HG03280 (cell line): ENCODE measurements around the gene CLN3.
A peak's percentile ranks its signal among the peaks of the same experiment; 100 is the strongest.
"Not testable (repeated sequence)": the region's sequence is repeated elsewhere in the genome, so short reads cannot be mapped to it uniquely, and the experiment has no call there.

Experiments
- ATAC-seq: cut with Tn5 transposase; IDR thresholded peaks from one replicate; pipeline ENCODE4 v1.9.1; 2021; ENCODE audit warnings: mild to moderate bottlenecking, moderate library complexity; ENCODE audit not compliant: unreplicated experiment

The CLN3 gene

DNA sequence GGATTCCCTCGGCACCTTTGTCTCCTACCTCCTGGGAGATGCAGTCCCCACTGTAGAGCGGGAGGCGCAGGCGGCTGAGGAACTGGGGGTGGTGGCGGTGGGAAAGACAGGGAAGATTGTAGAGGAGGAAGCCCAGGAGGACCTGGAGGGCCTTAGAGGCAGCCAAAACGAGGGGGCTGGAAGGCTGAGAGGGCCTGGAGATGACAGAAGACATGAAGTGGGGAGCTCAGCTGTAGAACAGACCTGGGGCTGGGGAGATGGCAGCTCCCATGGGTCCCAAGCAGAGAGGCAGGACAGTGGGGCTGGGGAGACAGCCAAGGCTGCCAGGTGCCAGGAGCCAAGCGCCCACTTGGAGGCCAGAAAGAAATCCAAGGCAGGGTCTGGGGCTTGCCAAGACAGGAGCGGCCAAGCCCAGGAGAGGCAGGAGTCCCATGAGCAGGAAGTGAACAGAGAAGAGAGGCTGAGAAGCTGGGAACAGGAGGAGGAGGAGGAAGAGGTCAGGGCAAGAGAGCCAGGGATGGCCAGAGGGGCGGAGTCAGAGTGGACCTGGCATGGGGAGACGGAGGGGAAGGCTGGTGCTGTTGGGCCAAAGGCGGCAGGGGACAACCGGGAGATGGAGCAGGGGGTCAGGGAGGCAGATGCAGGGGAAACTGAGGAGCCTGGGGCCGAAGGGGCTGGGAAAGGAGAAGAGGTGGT lies 3.4 kb upstream of the CLN3 start:
- no peak for ATAC-seq

DNA sequence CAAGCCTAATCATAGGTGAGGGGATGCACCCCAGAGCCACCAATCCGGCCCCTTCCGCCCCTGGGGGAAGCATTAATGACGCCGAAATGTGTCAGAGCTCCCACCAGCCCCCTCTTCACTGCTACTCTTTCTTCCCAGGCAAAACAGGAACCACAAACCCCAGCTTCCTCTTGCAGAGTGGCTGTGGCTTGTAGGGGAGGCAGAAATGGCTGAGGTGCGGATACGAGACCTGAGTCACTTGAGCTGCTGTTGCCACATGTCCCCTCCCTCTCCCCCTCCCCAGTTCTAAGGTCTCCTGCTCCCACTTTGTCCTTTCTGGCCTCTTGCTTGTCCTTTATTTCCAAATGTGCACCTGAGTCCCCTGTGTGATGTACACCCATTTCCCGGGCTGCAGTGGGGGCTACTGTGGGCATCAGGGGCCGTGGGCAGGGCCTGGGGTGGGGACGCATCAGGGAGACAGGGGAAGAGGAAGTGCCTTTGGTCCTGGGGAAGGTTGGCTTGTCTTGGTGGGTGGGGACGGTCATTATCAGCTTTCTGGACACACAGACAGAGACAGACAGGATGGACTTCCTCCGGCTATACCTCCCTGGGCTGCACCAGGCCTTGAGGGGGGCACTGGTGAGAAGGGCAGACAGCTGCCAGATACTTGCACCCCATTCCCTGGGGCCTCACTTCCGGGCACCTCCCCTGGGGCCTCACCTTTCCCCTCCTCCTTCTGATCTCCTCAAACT lies 2.4 kb upstream of the CLN3 start, which contains the start of gene APOBR:
Gene APOBR, plus strand, starts transcription at position 523 of the 731 bp plus-strand sequence. Its CDS starts 39 bp downstream, at position 562.
- no peak for ATAC-seq

DNA sequence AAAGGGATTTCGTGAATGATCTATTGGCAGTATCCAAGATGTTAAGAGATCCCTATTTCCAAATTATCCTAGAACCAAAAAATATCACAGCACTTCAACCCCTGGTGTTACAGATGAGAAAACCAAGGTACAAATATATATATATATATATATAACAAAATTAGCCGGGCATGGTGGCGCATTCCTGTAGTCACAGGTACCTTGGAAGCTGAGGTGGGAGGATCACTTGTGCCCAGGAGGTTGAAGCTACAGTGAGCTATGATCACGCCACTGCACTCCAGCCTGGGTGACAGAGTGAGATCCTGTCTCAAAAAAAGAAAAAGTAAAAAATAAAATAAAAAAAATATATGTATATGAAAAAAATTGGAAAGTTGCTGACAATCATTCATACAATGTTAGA lies 637 bp upstream of the CLN3 start:
- no peak for ATAC-seq

- ATAC-seq: peak; percentile 3
These were observed 474 bp downstream of the CLN3 start for GRCh38 chr16:28491230-28491969.

DNA sequence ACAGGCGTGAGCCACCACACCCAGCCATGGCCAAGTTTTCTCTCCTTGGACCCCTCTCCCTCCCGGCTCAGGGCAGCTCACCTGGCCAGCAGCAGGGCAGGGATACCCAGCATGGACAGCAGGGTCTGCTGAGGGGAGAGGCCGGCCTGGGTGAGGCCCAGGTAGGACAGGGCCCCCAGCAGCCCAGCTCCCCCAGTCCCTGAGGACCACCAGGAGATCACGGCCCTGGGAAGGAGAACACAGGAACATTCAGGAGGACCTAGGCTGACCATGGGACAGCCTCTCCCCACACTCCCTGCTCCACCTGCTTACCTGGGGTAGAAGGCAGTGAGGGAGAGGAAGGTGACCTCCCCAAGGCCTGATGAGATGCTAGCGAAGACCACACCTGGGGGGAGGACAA lies 5.6 kb downstream of the CLN3 start:
- ATAC-seq: no peak

GRCh38 chr16:28483361-28483760 lies 8.5 kb downstream of the CLN3 start:
- ATAC-seq: not testable (repeated sequence)

- no peak for ATAC-seq
These were observed 9.8 kb downstream of the CLN3 start for GRCh38 chr16:28482026-28482425.

GRCh38 chr16:28478506-28479180 lies 13.2 kb downstream of the CLN3 start:
- no peak for ATAC-seq

DNA sequence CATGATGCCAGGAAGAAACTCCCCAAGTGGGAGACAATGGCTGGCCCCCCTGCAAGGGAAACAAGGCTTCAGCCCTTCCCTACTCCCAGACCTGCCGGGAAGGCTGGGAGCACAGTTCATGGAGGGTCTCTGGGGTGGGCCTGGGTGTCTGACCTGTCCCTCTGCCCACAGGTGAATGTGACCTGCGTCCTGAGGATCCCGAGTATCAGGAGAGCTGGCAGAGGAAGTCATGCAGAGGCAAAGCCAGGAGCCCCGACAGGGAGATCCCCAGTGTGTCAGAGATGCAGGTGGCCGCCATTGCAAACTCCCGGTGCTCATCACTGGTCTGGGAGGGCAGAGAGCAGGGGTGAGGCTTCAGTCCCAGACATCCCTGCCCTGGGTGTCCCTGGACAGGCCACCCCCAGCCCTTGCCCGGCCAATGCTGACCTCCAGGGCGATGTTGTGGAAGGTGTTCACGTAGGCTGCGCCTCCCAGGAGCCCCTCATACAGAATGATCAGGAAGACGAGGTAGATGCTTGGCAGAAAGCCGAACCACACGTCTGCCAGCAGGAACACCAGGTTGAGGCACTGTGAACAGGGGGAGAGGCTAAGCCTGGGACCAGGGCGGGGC lies 14.5 kb downstream of the CLN3 start:
- ATAC-seq: no peak

- no peak for ATAC-seq
These were observed 16.7 kb downstream of the CLN3 start for GRCh38 chr16:28475221-28475620.

DNA sequence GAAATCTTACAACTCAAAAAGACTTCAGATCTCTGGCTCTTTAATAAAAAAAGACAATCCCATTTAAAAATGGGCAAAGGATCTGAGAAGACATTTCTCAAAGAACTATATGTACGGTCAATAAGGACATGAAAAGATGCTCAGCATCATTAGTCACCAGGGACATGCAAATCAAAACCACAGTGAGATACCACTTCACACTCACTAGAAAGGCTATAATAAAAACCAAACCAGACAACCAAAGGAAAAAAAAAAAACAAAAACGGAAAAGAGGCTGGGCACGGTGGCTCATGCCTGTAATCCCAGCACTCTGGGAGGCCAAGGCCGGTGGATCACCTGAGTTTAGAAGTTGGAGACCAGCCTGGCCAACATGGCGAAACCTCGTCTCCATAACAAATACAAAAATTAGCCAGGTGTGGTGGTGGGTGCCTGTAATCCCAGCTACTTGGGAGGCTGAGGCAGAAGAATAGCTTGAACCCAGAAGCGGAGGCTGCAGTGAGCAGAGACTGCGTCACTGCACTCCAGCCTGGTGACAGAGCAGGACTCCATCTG lies 18.1 kb downstream of the CLN3 start:
- ATAC-seq: no peak

GRCh38 chr16:28447081-28447480 lies 44.8 kb downstream of the CLN3 start:
- ATAC-seq: not testable (repeated sequence)

GRCh38 chr16:28446388-28446787 lies 45.5 kb downstream of the CLN3 start:
- ATAC-seq: not testable (repeated sequence)

GRCh38 chr16:28443943-28444342 lies 47.9 kb downstream of the CLN3 start:
- ATAC-seq: not testable (repeated sequence)

- ATAC-seq: not testable (repeated sequence)
These were observed 53.0 kb downstream of the CLN3 start for GRCh38 chr16:28438899-28439298.

DNA sequence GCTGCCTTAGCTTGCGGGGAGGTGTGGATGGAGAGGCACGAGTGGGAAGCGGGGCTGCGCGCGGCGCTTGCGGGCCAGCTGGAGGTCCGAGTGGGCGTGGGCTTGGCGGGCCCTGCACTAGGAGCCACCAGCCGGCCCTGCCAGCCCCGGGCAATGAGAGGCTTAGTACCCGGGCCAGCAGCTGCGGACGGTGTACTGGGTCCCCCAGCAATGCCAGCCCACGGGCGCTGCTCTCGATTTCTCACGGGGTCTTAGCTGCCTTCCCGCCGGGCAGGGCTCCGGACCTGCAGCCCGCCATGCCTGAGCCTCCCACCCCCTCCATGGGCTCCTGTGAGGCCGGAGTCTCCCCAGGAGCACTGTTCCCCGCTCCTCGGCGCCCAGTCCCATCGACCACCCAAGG lies 56.5 kb downstream of the CLN3 start:
- ATAC-seq: not testable (repeated sequence)
